ENCODE results near the gene ARL14. TPM values are rescaled to one million over a fixed set of nuclear protein-coding genes. Genes with fewer than 3 reads are reported as not detected.

Gene ARL14
- total RNA-seq, 1 experiment from 2014 or later: 17.6 TPM

- TF ChIP-seq, protein P1, sequence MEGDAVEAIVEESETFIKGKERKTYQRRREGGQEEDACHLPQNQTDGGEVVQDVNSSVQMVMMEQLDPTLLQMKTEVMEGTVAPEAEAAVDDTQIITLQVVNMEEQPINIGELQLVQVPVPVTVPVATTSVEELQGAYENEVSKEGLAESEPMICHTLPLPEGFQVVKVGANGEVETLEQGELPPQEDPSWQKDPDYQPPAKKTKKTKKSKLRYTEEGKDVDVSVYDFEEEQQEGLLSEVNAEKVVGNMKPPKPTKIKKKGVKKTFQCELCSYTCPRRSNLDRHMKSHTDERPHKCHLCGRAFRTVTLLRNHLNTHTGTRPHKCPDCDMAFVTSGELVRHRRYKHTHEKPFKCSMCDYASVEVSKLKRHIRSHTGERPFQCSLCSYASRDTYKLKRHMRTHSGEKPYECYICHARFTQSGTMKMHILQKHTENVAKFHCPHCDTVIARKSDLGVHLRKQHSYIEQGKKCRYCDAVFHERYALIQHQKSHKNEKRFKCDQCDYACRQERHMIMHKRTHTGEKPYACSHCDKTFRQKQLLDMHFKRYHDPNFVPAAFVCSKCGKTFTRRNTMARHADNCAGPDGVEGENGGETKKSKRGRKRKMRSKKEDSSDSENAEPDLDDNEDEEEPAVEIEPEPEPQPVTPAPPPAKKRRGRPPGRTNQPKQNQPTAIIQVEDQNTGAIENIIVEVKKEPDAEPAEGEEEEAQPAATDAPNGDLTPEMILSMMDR (conservative IDR thresholded peaks at IDR 0.05): no peak
- no peak for TF ChIP-seq EZH2 (IDR thresholded peaks at IDR 0.05; ENCODE audit: low read depth)
- Histone ChIP-seq H3K4me3 (no peak overlapping the region), H3K9me2 (ENCODE audit: insufficient read depth) (no peaks in the 10 kb centered on the region), H2AFZ (peak overlapping the region; percentile 72), H3K27me3 (ENCODE audit: insufficient read depth, low read depth) (no peaks in the 10 kb centered on the region), H3K36me3 (ENCODE audit: low read depth) (no peaks in the 10 kb centered on the region), H3K4me1 (replicated peaks; ENCODE audit: insufficient read depth) (peaks cover 38% of the 10 kb centered on the region), H3K4me2 (peak overlapping the region; percentile 37), H4K20me1 (ENCODE audit: insufficient read depth) (no peaks in the 10 kb centered on the region), H3K27ac (peak overlapping the region; percentile 67), H3F3A (ENCODE audit: insufficient read depth, low read depth) (peaks cover 30% of the 10 kb centered on the region; the same call in 1 of the 2 replicates), H3K79me2 (ENCODE audit: low read depth) (no peaks in the 10 kb centered on the region), H3K9me3 (ENCODE audit: insufficient read depth, low read depth) (0 out of 2 replicates have a peak, but pooled peaks cover 5% of the 10 kb centered on the region)
- no TSS peak for BruUV-seq (replicated peaks)
- POLR2A ChIA-PET (ENCODE audit: unreplicated experiment): interaction anchor here (0.6 to 0.7 kb wide), 2 partner anchors 45 to 1474 kb away, joined by 3 to 6 read pairs; no protein-coding TSS in a partner anchor
- DNase-seq: peak in 1 of 2 experiments; percentile 80
- CTCF ChIA-PET: no interaction called here
- intact Hi-C loops (cut with micrococcal nuclease; ENCODE audit: unreplicated experiment): no loop called here
These were observed 11.0 kb upstream of the ARL14 start for GRCh38 chr3:160665784-160666526.

- H2AFZ ChIP-seq: no peak overlapping the region
- TF ChIP-seq, protein P1 (conservative IDR thresholded peaks at IDR 0.05): no peak
- TF ChIP-seq EZH2 (IDR thresholded peaks at IDR 0.05; ENCODE audit: low read depth): no peak
- POLR2A ChIA-PET (ENCODE audit: unreplicated experiment): interaction anchor here (0.5 to 0.8 kb wide), 4 partner anchors 9 to 103 kb away, joined by 3 to 9 read pairs (median 7); partner anchors contain the start of gene ARL14
- intact Hi-C loops (cut with micrococcal nuclease; ENCODE audit: unreplicated experiment): loop anchor here (1.0 kb wide), 1 partner anchor 10 kb away; the partner anchor contains the start of gene ARL14
- 0 out of 2 replicates have a peak, but pooled peaks cover 5% of the 10 kb centered on the region for H3K9me3 ChIP-seq (ENCODE audit: insufficient read depth, low read depth)
- no peaks in the 10 kb centered on the region for H3K36me3 ChIP-seq (ENCODE audit: low read depth)
- H3K4me2 ChIP-seq: peak overlapping the region; percentile 37
- DNase-seq: peak; percentile 63 to 94
- CTCF ChIA-PET: interaction anchor here (0.9 kb wide), 1 partner anchor 14 kb away, joined by 4 read pairs; no protein-coding TSS in a partner anchor
- H3K27ac ChIP-seq: peak overlapping the region; percentile 67
- H3F3A ChIP-seq (ENCODE audit: insufficient read depth, low read depth): peaks cover 30% of the 10 kb centered on the region; the same call in 1 of the 2 replicates
- H3K9me2 ChIP-seq (ENCODE audit: insufficient read depth): no peaks in the 10 kb centered on the region
- 0 out of 2 replicates have a peak overlapping the region, but pooled peaks have one; percentile 2 for H3K4me3 ChIP-seq
- no TSS peak for BruUV-seq (replicated peaks)
- peaks cover 38% of the 10 kb centered on the region for H3K4me1 ChIP-seq (replicated peaks; ENCODE audit: insufficient read depth)
- no peaks in the 10 kb centered on the region for H3K27me3 ChIP-seq (ENCODE audit: insufficient read depth, low read depth)
- no peaks in the 10 kb centered on the region for H4K20me1 ChIP-seq (ENCODE audit: insufficient read depth)
- H3K79me2 ChIP-seq (ENCODE audit: low read depth): no peaks in the 10 kb centered on the region
These were observed 9.5 kb upstream of the ARL14 start for GRCh38 chr3:160667452-160667851.

DNA sequence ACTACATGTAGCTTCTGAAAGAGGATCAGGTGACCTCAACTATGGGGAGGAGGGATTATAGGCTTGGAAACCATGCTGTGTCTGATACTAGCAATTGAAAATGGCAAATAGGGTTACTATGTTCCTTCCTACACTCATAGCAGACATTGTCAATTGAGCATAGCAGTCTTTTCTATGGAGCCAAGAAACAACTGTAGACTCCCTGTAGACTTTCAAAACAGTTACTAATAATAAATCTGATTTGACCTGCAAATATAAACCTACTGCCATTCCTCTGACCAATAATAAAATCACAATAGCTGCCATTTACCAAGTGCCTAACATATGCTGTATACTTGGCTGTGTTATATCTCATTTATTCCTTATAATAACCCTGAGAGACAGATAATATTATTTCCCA lies 8.5 kb upstream of the ARL14 start:
- Histone ChIP-seq H2AFZ (no peak overlapping the region), H3K4me2 (0 out of 2 replicates have a peak overlapping the region, but pooled peaks have one; percentile 37), H3K4me1 (replicated peaks; ENCODE audit: insufficient read depth) (peaks cover 38% of the 10 kb centered on the region), H3K9me3 (ENCODE audit: insufficient read depth, low read depth) (peaks cover 5% of the 10 kb centered on the region; the same call in 1 of the 2 replicates), H3K4me3 (no peak overlapping the region), H3K27me3 (ENCODE audit: insufficient read depth, low read depth) (no peaks in the 10 kb centered on the region), H3K79me2 (ENCODE audit: low read depth) (no peaks in the 10 kb centered on the region), H3K36me3 (ENCODE audit: low read depth) (no peaks in the 10 kb centered on the region), H3K27ac (peak overlapping the region; percentile 67), H3K9me2 (ENCODE audit: insufficient read depth) (no peaks in the 10 kb centered on the region), H3F3A (ENCODE audit: insufficient read depth, low read depth) (peaks cover 30% of the 10 kb centered on the region; the same call in 1 of the 2 replicates), H4K20me1 (ENCODE audit: insufficient read depth) (no peaks in the 10 kb centered on the region)
- ChIA-PET CTCF (no interaction called here), POLR2A (ENCODE audit: unreplicated experiment) (no interaction called here)
- no peak for DNase-seq
- TF ChIP-seq, protein P1 (conservative IDR thresholded peaks at IDR 0.05): no peak
- TF ChIP-seq EZH2 (IDR thresholded peaks at IDR 0.05; ENCODE audit: low read depth): no peak
- BruUV-seq (replicated peaks): no TSS peak
- intact Hi-C loops (cut with micrococcal nuclease; ENCODE audit: unreplicated experiment): no loop called here

Measured in PC-9 (cell line).